GM12878 (cell line): Measurements from ENCODE around the gene ZNF841.

Experiments
- E2F4 ChIP-seq: IDR thresholded peaks from 2 replicates; pipeline ENCODE4 v1.6.1; 2012; ENCODE audit warnings: low read depth, low read length, improper control_type of control experiment
- EP300 ChIP-seq, 2 experiments: fragments of 150-350 bp in 1 of 2; IDR thresholded peaks; 2 replicates each; pipeline ENCODE4 v1.6.1; 2011 to 2012; ENCODE audit warnings: low read depth in 2 of 2, low read length in 2 of 2, borderline replicate concordance in 1 of 2, improper control_type of control experiment in 1 of 2, inconsistent platforms in 1 of 2; ENCODE audit not compliant: control insufficient read depth in 1 of 2
- MXI1 ChIP-seq: fragments of 150-350 bp; IDR thresholded peaks from 2 replicates; pipeline ENCODE4 v1.6.1; 2011; ENCODE audit warnings: low read depth, mild to moderate bottlenecking, inconsistent platforms, low read length, improper control_type of control experiment
- PML ChIP-seq: IDR thresholded peaks from 2 replicates; pipeline ENCODE4 v1.6.1; 2012; ENCODE audit warnings: low read length, inconsistent platforms
- POLR2AphosphoS5 ChIP-seq: IDR thresholded peaks from 2 replicates; pipeline ENCODE4 v1.6.1; 2011; ENCODE audit warnings: mild to moderate bottlenecking, low read length, inconsistent platforms
- RAD51 ChIP-seq: fragments of 450-650 bp; IDR thresholded peaks from 2 replicates; pipeline ENCODE4 v1.6.1; 2016; ENCODE audit warnings: moderate library complexity, mild to moderate bottlenecking, inconsistent platforms
- SUZ12 ChIP-seq: fragments of 200-600 bp; sonication (generic); IDR thresholded peaks from one replicate; pipeline ENCODE4 v1.6.1; 2018; ENCODE audit warnings: antibody characterized with exemption, mild to moderate bottlenecking; ENCODE audit not compliant: unreplicated experiment
- ZNF687 ChIP-seq: fragments of 450-650 bp; IDR thresholded peaks from 2 replicates; pipeline ENCODE4 v1.6.1; 2017; ENCODE audit warnings: mild to moderate bottlenecking, moderate library complexity
- TF ChIP-seq, protein P1 (sequence below), 3 experiments: IDR thresholded peaks in 2 of 3; conservative IDR thresholded peaks in 1 of 3; 2 replicates each; pipeline ENCODE4 v1.5.1; 2011; ENCODE audit warnings: low read depth in 3 of 3, low read length in 3 of 3, mild to moderate bottlenecking in 3 of 3, control low read depth in 2 of 3, moderate library complexity in 2 of 3, inconsistent platforms in 1 of 3, mixed read lengths in 1 of 3; ENCODE audit not compliant: control insufficient read depth in 2 of 3, insufficient read depth in 1 of 3; ENCODE audit errors: extremely low read depth in 1 of 3
- TF ChIP-seq, protein P2 (sequence below): fragments of 450-650 bp; IDR thresholded peaks from 2 replicates; pipeline ENCODE4 v1.6.1; 2016; ENCODE audit warnings: mild to moderate bottlenecking

DNA sequence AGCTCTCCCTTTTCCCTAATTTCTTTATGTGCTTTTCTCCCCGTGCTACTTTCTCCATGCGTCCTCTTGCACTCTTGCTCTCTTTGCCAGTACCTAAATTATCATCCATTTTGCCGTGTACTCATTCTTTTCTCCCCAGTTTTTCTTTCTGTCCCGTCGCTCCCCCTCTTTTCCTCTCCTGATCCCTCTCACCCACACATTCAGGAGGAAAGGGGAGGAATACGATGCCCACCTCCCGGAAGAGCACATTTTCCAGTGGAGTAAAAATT is 43.4 kb upstream of the ZNF841 start:
- no peak for TF ChIP-seq SUZ12
- no peak for TF ChIP-seq E2F4
- TF ChIP-seq, protein P1, sequence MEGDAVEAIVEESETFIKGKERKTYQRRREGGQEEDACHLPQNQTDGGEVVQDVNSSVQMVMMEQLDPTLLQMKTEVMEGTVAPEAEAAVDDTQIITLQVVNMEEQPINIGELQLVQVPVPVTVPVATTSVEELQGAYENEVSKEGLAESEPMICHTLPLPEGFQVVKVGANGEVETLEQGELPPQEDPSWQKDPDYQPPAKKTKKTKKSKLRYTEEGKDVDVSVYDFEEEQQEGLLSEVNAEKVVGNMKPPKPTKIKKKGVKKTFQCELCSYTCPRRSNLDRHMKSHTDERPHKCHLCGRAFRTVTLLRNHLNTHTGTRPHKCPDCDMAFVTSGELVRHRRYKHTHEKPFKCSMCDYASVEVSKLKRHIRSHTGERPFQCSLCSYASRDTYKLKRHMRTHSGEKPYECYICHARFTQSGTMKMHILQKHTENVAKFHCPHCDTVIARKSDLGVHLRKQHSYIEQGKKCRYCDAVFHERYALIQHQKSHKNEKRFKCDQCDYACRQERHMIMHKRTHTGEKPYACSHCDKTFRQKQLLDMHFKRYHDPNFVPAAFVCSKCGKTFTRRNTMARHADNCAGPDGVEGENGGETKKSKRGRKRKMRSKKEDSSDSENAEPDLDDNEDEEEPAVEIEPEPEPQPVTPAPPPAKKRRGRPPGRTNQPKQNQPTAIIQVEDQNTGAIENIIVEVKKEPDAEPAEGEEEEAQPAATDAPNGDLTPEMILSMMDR (IDR thresholded peaks at IDR 0.05 in 2 of 3, conservative IDR thresholded peaks at IDR 0.05 in 1 of 3; ENCODE audit: control insufficient read depth in 2 of 3, extremely low read depth in 1 of 3, insufficient read depth in 1 of 3, low read depth in 3 of 3, low read length in 3 of 3), result no peak
- TF ChIP-seq, protein P2, sequence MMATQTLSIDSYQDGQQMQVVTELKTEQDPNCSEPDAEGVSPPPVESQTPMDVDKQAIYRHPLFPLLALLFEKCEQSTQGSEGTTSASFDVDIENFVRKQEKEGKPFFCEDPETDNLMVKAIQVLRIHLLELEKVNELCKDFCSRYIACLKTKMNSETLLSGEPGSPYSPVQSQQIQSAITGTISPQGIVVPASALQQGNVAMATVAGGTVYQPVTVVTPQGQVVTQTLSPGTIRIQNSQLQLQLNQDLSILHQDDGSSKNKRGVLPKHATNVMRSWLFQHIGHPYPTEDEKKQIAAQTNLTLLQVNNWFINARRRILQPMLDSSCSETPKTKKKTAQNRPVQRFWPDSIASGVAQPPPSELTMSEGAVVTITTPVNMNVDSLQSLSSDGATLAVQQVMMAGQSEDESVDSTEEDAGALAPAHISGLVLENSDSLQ, result no peak
- TF ChIP-seq POLR2AphosphoS5, result no peak
- no peak for TF ChIP-seq ZNF687
- 0 out of 2 replicates have a peak, but pooled peaks have one; percentile 0 for TF ChIP-seq MXI1
- TF ChIP-seq PML, result no peak
- TF ChIP-seq RAD51, result no peak
- no peak for TF ChIP-seq EP300 (IDR thresholded peaks at IDR 0.05; ENCODE audit: borderline replicate concordance in 1 of 2, control insufficient read depth in 1 of 2, low read depth in 2 of 2, low read length in 2 of 2)
